HG03520 (cell line): ENCODE data around the gene HOXB3.

ENCODE experiments used
- ATAC-seq: cut with Tn5 transposase; IDR thresholded peaks from one replicate; pipeline ENCODE4 v1.9.1; 2021; ENCODE audit warnings: mild to moderate bottlenecking, moderate library complexity; ENCODE audit not compliant: unreplicated experiment

The HOXB3 gene

GRCh38 chr17:48589831-48590606 is at the start of gene HOXB3:
Gene HOXB3, minus strand, starts transcription at chr17:48590241. Its CDS starts 37,767 bp downstream, at chr17:48552474.
- no peak for ATAC-seq

GRCh38 chr17:48639136-48639535 is 49.1 kb upstream of the HOXB3 start:
- no peak for ATAC-seq

- ATAC-seq: no peak
Measured at GRCh38 chr17:48637323-48638260, 47.6 kb upstream of the HOXB3 start.

GRCh38 chr17:48636177-48637018 is 46.4 kb upstream of the HOXB3 start:
- ATAC-seq: no peak

- no peak for ATAC-seq
Measured at GRCh38 chr17:48634493-48635208, 44.6 kb upstream of the HOXB3 start.

GRCh38 chr17:48633266-48633677 is 43.2 kb upstream of the HOXB3 start:
- ATAC-seq: no peak

GRCh38 chr17:48632579-48633265 is 42.7 kb upstream of the HOXB3 start:
- ATAC-seq: no peak

GRCh38 chr17:48631693-48632578 is 41.9 kb upstream of the HOXB3 start:
- no peak for ATAC-seq

GRCh38 chr17:48630925-48631692 is 41.1 kb upstream of the HOXB3 start:
- no peak for ATAC-seq

- ATAC-seq: no peak
Measured at GRCh38 chr17:48630009-48630924, 40.2 kb upstream of the HOXB3 start.

GRCh38 chr17:48629411-48629759 is 39.3 kb upstream of the HOXB3 start:
- ATAC-seq: no peak

- no peak for ATAC-seq
Measured at GRCh38 chr17:48628649-48629410, 38.8 kb upstream of the HOXB3 start.

- no peak for ATAC-seq
Measured at GRCh38 chr17:48627623-48628521, 37.8 kb upstream of the HOXB3 start.

GRCh38 chr17:48627118-48627597 is 37.1 kb upstream of the HOXB3 start:
- ATAC-seq: no peak
